ENCODE data around the gene ZNF414.

Gene ZNF414

DNA sequence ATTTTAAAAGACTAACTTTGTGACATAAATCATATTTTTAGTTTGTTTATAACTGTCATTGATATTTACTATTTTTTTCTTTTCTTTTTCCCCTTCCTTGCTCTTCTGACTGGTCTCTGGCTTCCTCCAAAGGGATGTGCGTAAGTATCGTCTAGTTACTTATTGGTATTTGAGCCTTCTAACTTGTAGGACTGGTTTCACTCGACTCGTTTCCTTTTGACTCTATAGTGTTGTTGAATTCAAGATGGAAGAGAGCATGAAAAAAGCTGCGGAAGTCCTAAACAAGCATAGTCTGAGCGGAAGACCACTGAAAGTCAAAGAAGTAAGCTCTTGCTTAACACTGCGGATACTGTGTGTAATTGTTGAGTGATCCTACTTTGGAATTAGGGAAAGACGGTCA is 50.6 kb downstream of the ZNF414 start:
- no peak for DNase-seq (ENCODE audit: low spot score)

DNA sequence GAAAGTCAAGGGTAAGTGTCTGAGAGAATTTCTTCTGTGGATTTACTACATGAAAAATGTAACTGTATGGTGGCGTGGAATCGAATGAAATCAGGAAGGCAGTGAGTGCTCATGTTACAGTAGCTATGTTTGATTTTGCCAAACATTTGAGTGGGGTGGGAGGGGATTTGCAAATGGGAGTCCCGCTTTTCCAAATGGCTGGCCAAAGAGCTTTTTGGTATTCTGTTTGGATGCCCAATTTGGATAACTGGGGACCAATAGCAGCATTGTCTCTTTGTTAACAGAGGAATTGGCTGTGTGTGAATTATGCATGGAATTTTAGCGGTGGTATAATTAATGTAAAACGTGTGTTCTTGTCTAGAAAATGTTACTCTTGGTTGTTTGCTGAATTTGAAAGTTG is 51.4 kb downstream of the ZNF414 start:
- no peak for DNase-seq (ENCODE audit: low spot score)

DNA sequence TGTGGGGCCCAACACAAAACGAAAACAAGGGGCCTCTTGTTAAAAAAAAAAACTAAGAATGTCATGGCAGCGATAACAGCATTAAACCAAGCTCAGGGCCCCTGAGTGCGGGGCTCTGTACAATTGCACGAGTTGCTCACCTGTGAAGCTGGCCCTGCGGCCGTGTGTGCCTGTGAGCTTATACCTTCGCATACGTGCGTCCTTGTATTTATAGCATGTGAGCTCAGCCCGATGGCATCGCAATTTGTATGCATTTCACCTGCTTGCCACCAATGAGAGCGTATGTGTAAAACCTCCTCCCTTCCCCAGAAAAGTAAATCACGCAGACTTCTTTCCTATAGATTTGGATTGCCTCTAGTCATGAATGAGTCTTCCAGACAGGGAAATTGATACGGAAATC is 52.1 kb downstream of the ZNF414 start:
- DNase-seq (ENCODE audit: low spot score) = no peak

DNA sequence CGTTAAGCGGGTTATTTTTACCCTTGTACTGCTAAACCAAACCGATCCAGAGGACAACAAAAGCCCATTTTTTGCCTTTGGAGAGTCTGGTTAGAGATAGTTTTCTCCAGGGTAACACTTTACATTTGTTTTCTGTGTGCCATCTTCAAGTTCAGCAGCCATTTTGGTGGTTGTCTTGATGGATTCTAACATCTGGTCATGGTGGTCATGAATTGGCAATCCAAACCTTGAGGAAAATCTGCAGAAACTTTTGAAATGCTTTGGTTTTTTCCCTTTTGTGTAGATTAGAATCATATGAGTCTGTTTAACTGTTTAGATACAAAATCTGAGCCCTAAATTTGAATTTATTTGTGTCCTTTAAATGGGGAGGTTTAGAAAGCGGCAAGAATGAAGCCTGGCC is 52.6 kb downstream of the ZNF414 start:
- DNase-seq (ENCODE audit: low spot score) = no peak

DNA sequence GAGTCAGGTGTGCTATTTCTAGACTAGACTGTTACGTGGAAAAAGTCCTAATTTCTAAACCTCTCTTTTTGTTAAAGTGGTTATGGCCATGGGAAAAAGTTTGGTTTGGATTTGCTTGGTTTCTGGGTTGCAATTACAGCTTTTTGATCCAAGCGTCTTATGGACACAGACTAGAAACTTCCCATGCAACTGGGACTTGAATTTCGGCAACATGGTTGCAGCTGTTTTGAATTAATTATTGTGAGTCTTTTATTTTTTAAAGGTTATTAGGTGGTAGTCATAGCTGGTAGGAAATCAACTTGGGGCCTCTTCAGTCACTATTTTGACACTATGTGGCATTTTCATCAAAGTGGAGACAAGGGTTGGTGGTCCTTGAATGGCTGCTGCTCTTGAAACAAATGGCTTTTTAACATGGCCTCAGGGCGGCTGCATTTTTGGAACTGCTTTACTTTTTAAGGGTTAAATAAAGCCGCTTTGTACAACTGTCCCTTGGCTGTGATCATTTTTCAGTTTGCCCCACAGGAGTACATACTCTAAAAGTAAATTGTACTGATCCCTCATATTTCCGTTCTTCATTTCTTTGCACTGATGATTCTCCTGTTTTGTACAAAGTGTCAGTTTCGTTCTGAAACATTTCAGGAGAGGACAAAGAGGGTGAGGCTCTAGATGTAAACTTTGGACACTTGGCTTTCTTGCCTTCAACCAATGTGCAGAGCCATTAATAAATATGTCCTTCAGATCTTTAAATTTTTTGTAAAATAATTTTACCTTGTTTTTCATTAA is 53.3 kb downstream of the ZNF414 start:
- no peak for DNase-seq (ENCODE audit: low spot score)

Data from ecto neural progenitor cell (in vitro differentiated cells).